RWPE2 (cell line): ENCODE measurements around the gene HOXA11.

Experiments used
- ATAC-seq: fragments of 200-7000 bp; cut with Tn5 transposase; 3 replicates; pipeline ENCODE4 v1.9.1; 2021; ENCODE audit warnings: low read depth
- DNase-seq: peaks from one replicate; pipeline ENCODE4 v3.0.0-alpha.2; 2020; ENCODE audit warnings: low spot score
- H3K27ac ChIP-seq: fragments of 450-650 bp; 2 replicates; pipeline ENCODE4 v1.5.1; 2017; ENCODE audit warnings: mild to moderate bottlenecking; ENCODE audit not compliant: poor library complexity, severe bottlenecking
- H3K27me3 ChIP-seq: fragments of 250-450 bp; sonication (Bioruptor Pico); 2 replicates; pipeline ENCODE4 v1.5.1; 2021; ENCODE audit warnings: mild to moderate bottlenecking, moderate library complexity; ENCODE audit not compliant: insufficient read depth, poor library complexity, severe bottlenecking
- H3K36me3 ChIP-seq: fragments of 250-450 bp; sonication (Bioruptor Pico); 2 replicates; pipeline ENCODE4 v1.5.1; 2020; ENCODE audit warnings: low read depth, mild to moderate bottlenecking, moderate library complexity
- H3K4me1 ChIP-seq: fragments of 250-450 bp; sonication (Bioruptor Pico); 2 replicates; pipeline ENCODE4 v1.5.1; 2021; ENCODE audit warnings: mild to moderate bottlenecking, moderate library complexity; ENCODE audit not compliant: insufficient read depth, poor library complexity, severe bottlenecking
- H3K4me3 ChIP-seq: fragments of 250-450 bp; sonication (Bioruptor Pico); 2 replicates; pipeline ENCODE4 v1.5.1; 2021; ENCODE audit warnings: mild to moderate bottlenecking, moderate library complexity; ENCODE audit not compliant: severe bottlenecking
- H3K9me3 ChIP-seq: fragments of 250-450 bp; sonication (Bioruptor Pico); 2 replicates; pipeline ENCODE4 v1.5.1; 2021; ENCODE audit warnings: mild to moderate bottlenecking, moderate library complexity; ENCODE audit not compliant: severe bottlenecking
- TF ChIP-seq, protein P1 (sequence below): fragments of 450-650 bp; IDR thresholded peaks from one replicate; pipeline ENCODE4 v1.5.1; 2017; ENCODE audit warnings: mild to moderate bottlenecking, moderate library complexity; ENCODE audit not compliant: poor library complexity, severe bottlenecking

The HOXA11 gene

DNA sequence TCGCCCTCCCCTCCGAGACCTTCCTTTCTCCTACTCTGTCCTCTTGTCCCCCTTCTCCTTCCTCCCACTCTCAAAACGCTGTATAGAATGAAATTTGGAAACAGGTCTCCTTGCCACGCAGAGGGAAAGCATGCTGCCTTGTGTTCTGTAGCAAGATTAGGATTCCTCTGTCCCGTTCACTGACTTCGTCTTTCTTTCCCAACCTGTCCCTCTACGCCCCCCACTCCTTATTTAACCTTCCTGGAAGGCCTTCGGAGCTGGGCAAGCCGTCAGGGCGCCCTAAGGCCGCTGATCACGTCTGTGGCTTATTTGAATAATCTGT, 21.0 kb downstream of the HOXA11 start:
- H3K27me3 ChIP-seq, result no peaks in the 10 kb centered on the region
- TF ChIP-seq, protein P1, sequence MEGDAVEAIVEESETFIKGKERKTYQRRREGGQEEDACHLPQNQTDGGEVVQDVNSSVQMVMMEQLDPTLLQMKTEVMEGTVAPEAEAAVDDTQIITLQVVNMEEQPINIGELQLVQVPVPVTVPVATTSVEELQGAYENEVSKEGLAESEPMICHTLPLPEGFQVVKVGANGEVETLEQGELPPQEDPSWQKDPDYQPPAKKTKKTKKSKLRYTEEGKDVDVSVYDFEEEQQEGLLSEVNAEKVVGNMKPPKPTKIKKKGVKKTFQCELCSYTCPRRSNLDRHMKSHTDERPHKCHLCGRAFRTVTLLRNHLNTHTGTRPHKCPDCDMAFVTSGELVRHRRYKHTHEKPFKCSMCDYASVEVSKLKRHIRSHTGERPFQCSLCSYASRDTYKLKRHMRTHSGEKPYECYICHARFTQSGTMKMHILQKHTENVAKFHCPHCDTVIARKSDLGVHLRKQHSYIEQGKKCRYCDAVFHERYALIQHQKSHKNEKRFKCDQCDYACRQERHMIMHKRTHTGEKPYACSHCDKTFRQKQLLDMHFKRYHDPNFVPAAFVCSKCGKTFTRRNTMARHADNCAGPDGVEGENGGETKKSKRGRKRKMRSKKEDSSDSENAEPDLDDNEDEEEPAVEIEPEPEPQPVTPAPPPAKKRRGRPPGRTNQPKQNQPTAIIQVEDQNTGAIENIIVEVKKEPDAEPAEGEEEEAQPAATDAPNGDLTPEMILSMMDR, result no peak

DNA sequence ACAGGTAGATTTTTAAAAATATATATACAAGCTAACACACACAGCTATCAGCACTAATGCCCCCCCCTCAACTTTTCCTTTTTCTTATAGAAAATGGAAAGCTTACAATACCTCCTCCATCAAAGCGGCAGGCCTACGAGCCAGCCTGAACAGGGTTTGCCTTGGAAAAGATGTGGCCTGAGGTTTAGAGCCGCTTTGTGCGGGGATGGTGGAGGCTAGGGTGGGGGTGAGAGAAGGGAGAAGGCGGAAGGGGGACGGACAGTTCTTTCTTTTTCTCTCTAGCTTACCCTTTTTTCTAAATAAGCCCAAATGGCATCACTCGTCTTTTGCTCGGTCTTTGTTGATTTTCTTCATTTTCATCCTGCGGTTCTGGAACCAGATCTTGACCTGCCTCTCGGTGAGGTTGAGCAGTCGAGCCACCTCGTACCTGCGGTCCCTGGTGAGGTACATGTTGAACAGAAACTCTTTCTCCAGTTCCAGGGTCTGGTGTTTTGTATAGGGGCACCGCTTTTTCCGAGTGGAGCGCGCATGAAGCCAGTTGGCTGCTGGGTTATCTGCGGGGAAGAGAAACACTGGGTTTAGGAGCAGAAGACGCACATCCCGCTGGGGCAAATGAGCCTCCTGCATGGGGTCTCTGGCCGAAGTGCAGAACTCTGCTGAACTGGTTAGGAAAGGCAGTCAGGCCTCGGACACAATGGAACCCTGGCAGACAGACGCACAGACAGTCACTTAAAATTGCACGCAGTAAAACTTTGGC, 21.6 kb downstream of the HOXA11 start:
- peaks cover 9% of the 10 kb centered on the region for H3K4me1 ChIP-seq
- no peak for DNase-seq
- no peak for ATAC-seq
- no peaks in the 10 kb centered on the region for H3K9me3 ChIP-seq
- TF ChIP-seq, protein P1, result no peak
- H3K36me3 ChIP-seq, result peaks cover 18% of the 10 kb centered on the region
- H3K27ac ChIP-seq, result peak overlapping the region; percentile 93
- H3K4me3 ChIP-seq, result peak overlapping the region; percentile 54
- no peaks in the 10 kb centered on the region for H3K27me3 ChIP-seq

More for the DNA sequence above, 21.0 kb downstream of the HOXA11 start:
- H3K36me3 ChIP-seq, result peaks cover 18% of the 10 kb centered on the region
- H3K4me1 ChIP-seq, result peaks cover 9% of the 10 kb centered on the region
- ATAC-seq (no peak), DNase-seq (no peak)
- peak overlapping the region; percentile 54 for H3K4me3 ChIP-seq
- peak overlapping the region; percentile 93 for H3K27ac ChIP-seq
- no peaks in the 10 kb centered on the region for H3K9me3 ChIP-seq

DNA sequence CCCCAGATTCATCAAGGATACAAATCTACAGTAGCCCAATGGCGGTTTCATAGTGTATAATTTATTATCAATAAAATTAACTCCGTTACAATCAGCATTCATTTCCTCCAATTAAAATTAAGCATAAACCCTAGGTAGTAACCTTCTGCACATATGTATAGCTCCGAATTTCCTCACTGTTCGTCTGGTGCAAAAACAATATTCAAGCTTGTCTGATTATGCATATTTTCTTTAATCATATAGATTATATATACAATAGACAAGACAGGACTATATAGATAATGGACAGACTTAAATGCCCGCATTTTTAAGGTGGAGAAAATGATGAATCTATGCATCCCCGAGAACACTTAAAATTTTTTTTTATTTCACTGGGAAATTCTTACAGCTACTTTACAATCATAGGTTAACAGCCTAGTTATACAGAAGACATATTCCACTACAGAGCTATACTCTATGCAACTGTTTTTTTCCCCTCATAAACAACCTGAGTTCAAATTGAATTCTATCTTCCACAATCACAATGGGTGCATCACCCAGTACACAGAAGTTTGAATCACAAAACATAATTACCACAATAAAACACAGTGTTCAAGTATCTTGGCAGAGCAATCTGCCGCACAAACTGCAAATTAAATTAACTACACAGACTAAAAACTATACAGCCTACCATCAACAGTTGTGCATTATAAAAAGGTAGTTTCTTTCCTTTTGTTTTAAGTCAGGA, 22.3 kb downstream of the HOXA11 start:
- TF ChIP-seq, protein P1, result no peak
- Histone ChIP-seq H3K4me1 (peaks cover 8% of the 10 kb centered on the region), H3K36me3 (peaks cover 18% of the 10 kb centered on the region), H3K4me3 (peak overlapping the region; percentile 54), H3K27ac (peak overlapping the region; percentile 93), H3K9me3 (no peaks in the 10 kb centered on the region), H3K27me3 (no peaks in the 10 kb centered on the region)
- DNase-seq, result no peak
- no peak for ATAC-seq

DNA sequence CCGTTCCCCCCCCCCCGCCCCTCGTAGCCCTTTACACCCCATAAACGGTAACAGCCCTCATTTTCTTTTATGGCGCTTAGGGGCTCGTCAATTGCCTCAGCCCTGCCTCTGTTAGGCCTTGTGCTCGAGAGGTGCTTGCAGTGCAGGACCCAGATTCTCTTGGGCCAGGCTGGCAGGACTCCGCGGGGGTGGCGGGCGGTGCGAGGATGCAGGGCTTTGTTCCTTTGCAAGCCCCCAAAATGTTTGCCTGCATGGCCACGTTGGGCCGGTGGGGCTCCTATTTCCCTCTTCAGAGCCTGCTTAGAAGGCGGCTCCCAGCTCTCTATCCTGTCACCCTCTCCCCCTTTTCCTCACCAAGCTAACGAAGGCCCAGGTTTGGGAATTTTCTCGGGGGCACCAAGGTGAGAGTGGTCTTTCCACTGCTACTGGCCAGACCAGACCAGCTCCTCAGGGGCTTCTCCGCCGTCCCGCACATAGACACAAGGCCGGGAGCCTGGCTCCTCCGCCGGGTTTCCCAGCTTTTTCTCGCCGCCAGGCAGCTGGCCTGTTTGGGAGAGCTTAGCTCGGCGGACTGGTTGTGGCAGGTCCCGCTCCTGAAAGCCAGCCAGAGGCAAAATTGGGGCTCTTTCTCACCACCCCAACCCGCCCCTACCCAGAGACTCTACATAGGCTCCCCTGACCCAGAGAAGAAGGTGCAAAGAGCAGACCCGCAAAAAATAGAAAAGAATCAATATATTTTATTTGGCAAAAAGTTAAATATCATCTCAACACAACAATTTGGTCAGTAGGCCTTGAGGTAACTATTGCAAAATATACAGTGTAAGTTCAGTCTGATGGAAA, 23.1 kb downstream of the HOXA11 start:
- H3K4me3 ChIP-seq, result peak overlapping the region; percentile 54
- no peaks in the 10 kb centered on the region for H3K27me3 ChIP-seq
- H3K9me3 ChIP-seq, result no peaks in the 10 kb centered on the region
- peaks cover 18% of the 10 kb centered on the region for H3K36me3 ChIP-seq
- DNase-seq, result peak; percentile 60
- ATAC-seq, result 0 out of 3 replicates have a peak, but pooled peaks have one; percentile 2
- TF ChIP-seq, protein P1, result no peak
- peaks cover 4% of the 10 kb centered on the region for H3K4me1 ChIP-seq
- H3K27ac ChIP-seq, result peak overlapping the region; percentile 93
